Panc1 (cell line): ENCODE measurements around the gene RAG1. TPM values are rescaled to one million over a fixed set of nuclear protein-coding genes. Genes with fewer than 3 reads are reported as not detected.
A peak's percentile ranks its signal among the peaks of the same experiment; 100 is the strongest.

Experiments
- ATAC-seq: fragments of 200-7000 bp; cut with Tn5 transposase; 2 replicates; pipeline ENCODE4 v1.9.1; 2020; ENCODE audit warnings: mild to moderate bottlenecking, moderate library complexity
- BruUV-seq: library from RNA; stranded (reverse); fragments of 400-500 nt; replicated peaks from 2 replicates; lab custom pipeline; 2021; lab: Mats Ljungman, UMichigan
- CTCF ChIA-PET: fragments of 300-600 bp; sonication (Branson Sonifier 250); formaldehyde crosslinking; loops from one replicate; lab custom pipeline; 2022; ENCODE audit warnings: antibody characterized with exemption; lab: Charles Lee
- POLR2A ChIA-PET: fragments of 300-600 bp; sonication (Branson Sonifier 250); formaldehyde crosslinking; loops from one replicate; lab custom pipeline; 2022; ENCODE audit warnings: antibody characterized with exemption; lab: Charles Lee
- DNase-seq: peaks from one replicate; pipeline ENCODE4 v3.0.0-alpha.2; 2010; ENCODE audit warnings: low read depth, low spot score
- H3K27ac ChIP-seq: 2 replicates; pipeline ENCODE4 v1.5.1; 2011; ENCODE audit warnings: mild to moderate bottlenecking, low read length, inconsistent platforms
- H3K27me3 ChIP-seq: fragments of 200-500 bp; sonication (Bioruptor generic); 2 replicates; pipeline ENCODE4 v1.6.0; 2014; ENCODE audit warnings: low read length, inconsistent platforms; ENCODE audit not compliant: control insufficient read depth, insufficient read depth
- H3K36me3 ChIP-seq: fragments of 200-500 bp; sonication (Bioruptor generic); 2 replicates; pipeline ENCODE4 v1.5.1; 2014; ENCODE audit warnings: inconsistent platforms, mild to moderate bottlenecking, low read length, moderate library complexity; ENCODE audit not compliant: control insufficient read depth, insufficient read depth
- H3K4me1 ChIP-seq: 2 replicates; pipeline ENCODE4 v1.5.1; 2011; ENCODE audit warnings: inconsistent platforms, mild to moderate bottlenecking, low read length, moderate library complexity; ENCODE audit not compliant: control insufficient read depth, insufficient read depth
- H3K4me3 ChIP-seq, 2 experiments: 2 replicates each; pipeline ENCODE4 v1.5.1; 2011 to 2012; ENCODE audit warnings: low read depth in 2 of 2, low read length in 2 of 2, mild to moderate bottlenecking in 2 of 2, inconsistent platforms in 1 of 2, moderate library complexity in 1 of 2
- H3K9me3 ChIP-seq: fragments of 200-500 bp; sonication (Bioruptor generic); 2 replicates; pipeline ENCODE4 v1.5.1; 2014; ENCODE audit warnings: low read depth, mild to moderate bottlenecking, inconsistent platforms, low read length, moderate library complexity; ENCODE audit not compliant: control insufficient read depth, insufficient read depth
- CTCF ChIP-seq: fragments of 450-650 bp; IDR thresholded peaks from 2 replicates; pipeline ENCODE4 v1.5.1; 2017; ENCODE audit warnings: mild to moderate bottlenecking
- POLR2AphosphoS5 ChIP-seq: IDR thresholded peaks from 2 replicates; pipeline ENCODE4 v1.6.1; 2012; ENCODE audit warnings: mild to moderate bottlenecking, low read depth, low read length, moderate library complexity
- REST ChIP-seq, 2 experiments: IDR thresholded peaks; 2 replicates each; pipeline ENCODE4 v1.6.1; 2011 to 2012; ENCODE audit warnings: low read depth in 2 of 2, control low read depth in 1 of 2, low read length in 1 of 2, mild to moderate bottlenecking in 1 of 2, moderate library complexity in 1 of 2; ENCODE audit not compliant: insufficient read depth in 1 of 2
- SIN3A ChIP-seq: IDR thresholded peaks from 2 replicates; pipeline ENCODE4 v1.6.1; 2012; ENCODE audit warnings: low read depth, mild to moderate bottlenecking, low read length, moderate library complexity, borderline replicate concordance; ENCODE audit not compliant: insufficient read depth
- TCF7L2 ChIP-seq: IDR thresholded peaks from 2 replicates; pipeline ENCODE4 v1.6.1; 2011; ENCODE audit warnings: mild to moderate bottlenecking, low read depth, low read length, inconsistent platforms
- in situ Hi-C: cut with HindIII; loops from 2 replicates; pipeline ENCODE4 v1.10.0; 2016; ENCODE audit warnings: low sequenced_read_pairs, low pct_unique_long_range_greater_than_20kb
- intact Hi-C: fragments of 100-400 bp; cut with micrococcal nuclease; formaldehyde crosslinking; loops from one replicate; pipeline ENCODE4 v1.10.0; 2022; ENCODE audit not compliant: unreplicated experiment
- total RNA-seq: library from RNA; stranded (reverse); gene quantifications from one replicate; pipeline ENCODE4 v1.2.1, GENCODE V29; 2021; ENCODE audit not compliant: unreplicated experiment

Gene RAG1
- total RNA-seq, 1 experiment from 2014 or later, result 0.44 TPM

- Histone ChIP-seq H3K27me3 (no peaks in the 10 kb centered on the region), H3K36me3 (no peaks in the 10 kb centered on the region), H3K9me3 (no peaks in the 10 kb centered on the region), H3K27ac (peak overlapping the region; percentile 61; the same call in 1 of the 2 replicates), H3K4me3 (no peak overlapping the region), H3K4me1 (peaks cover 2% of the 10 kb centered on the region; the same call in 1 of the 2 replicates)
- no peak for DNase-seq
- TF ChIP-seq TCF7L2, result no peak
- TF ChIP-seq SIN3A, result no peak
- TF ChIP-seq REST (IDR thresholded peaks at IDR 0.05; ENCODE audit: insufficient read depth in 1 of 2, low read depth in 2 of 2, low read length in 1 of 2), result no peak
- TF ChIP-seq CTCF, result no peak
- TF ChIP-seq POLR2AphosphoS5, result no peak
- in situ Hi-C loops (no loop called here), intact Hi-C loops (no loop called here)
- CTCF ChIA-PET, result no interaction called here
- no peak for ATAC-seq
- BruUV-seq, result no TSS peak
- POLR2A ChIA-PET, result no interaction called here
These were observed 50.7 kb downstream of the RAG1 start for GRCh38 chr11:36618363-36619047.

- ChIA-PET CTCF (no interaction called here), POLR2A (no interaction called here)
- Histone ChIP-seq H3K4me1 (peaks cover 3% of the 10 kb centered on the region; the same call in 1 of the 2 replicates), H3K4me3 (no peak overlapping the region), H3K27me3 (no peaks in the 10 kb centered on the region), H3K9me3 (no peaks in the 10 kb centered on the region), H3K36me3 (no peaks in the 10 kb centered on the region), H3K27ac (peak overlapping the region; percentile 61)
- intact Hi-C loops, result no loop called here
- DNase-seq (no peak), ATAC-seq (no peak)
- in situ Hi-C loops, result no loop called here
- no TSS peak for BruUV-seq
- TF ChIP-seq CTCF (no peak), TCF7L2 (no peak), SIN3A (no peak), REST (IDR thresholded peaks at IDR 0.05; ENCODE audit: insufficient read depth in 1 of 2, low read depth in 2 of 2, low read length in 1 of 2) (no peak), POLR2AphosphoS5 (no peak)
These were observed 51.7 kb downstream of the RAG1 start for GRCh38 chr11:36619502-36619901.
